Stimulated activated CD4-positive, alpha-beta T cell treated with anti-CD3 and anti-CD28 coated beads, Interleukin-12 subunit alpha, Interleukin-12 subunit beta, amount 100 ng/mL, for 24 hours (primary cell): ENCODE data around the gene FUOM.

Source experiments
- DNase-seq, 2 experiments: peaks; one replicate each; pipeline ENCODE4 v3.0.0-alpha.2; 2020; ENCODE audit warnings: low read depth in 2 of 2

The FUOM gene, protein sequence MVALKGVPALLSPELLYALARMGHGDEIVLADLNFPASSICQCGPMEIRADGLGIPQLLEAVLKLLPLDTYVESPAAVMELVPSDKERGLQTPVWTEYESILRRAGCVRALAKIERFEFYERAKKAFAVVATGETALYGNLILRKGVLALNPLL

GRCh38 chr10:133357285-133358161 lies at the start of gene FUOM:
TSS of gene FUOM (minus strand) at chr10:133358019. CDS start at chr10:133358007, 12 bp downstream.
- DNase-seq = peak; percentile 56 to 64

DNA sequence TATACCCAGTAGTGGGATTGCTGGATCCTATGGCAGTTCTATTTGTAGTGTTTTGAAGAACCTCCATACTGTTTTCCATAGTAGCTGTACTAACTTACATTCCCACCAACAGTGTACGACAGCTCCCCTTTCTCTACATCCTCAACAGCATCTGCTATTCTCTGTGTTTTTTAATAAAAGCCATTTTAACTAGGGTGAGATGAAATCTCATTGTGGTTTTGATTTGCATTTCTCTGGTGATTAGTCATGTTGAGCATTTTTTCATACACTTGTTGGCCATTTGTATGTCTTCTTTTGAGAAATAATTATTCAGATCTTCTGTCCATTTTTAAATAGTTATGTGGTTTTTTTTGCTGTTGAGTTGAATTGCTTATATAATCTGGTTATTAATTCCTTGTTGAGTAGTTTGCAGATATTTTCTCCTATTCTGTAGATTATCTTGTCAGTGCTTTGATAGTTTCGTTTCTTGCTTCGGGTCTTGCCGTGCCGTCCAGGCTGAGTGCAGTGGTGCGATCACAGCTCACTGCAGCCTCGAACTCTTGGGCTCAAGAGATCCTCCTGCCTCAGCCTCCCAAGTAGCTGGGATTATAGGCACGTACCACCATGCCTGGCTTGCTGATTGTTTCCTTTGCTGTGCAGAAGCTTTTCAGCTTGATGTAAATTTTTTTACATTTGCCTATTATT lies 48.2 kb upstream of the FUOM start:
- DNase-seq = no peak

DNA sequence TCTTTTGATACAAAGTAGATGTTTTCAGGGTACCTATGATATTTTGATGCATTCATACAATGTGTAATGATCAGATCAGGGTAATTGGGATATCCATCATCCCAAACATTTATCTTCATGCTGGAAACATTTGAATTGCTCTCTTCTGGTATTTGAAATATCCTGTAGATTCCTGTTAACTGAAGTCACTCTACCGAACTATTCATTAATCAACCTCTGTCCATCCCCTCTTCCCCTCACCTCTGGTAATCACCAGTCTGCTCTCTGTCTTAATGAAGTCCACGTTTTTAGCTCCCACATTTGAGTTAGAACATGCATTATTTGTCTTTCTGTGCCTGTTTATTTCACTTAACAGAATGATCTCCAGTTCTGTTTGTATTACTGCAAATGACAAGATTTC lies 47.5 kb upstream of the FUOM start:
- DNase-seq = no peak

DNA sequence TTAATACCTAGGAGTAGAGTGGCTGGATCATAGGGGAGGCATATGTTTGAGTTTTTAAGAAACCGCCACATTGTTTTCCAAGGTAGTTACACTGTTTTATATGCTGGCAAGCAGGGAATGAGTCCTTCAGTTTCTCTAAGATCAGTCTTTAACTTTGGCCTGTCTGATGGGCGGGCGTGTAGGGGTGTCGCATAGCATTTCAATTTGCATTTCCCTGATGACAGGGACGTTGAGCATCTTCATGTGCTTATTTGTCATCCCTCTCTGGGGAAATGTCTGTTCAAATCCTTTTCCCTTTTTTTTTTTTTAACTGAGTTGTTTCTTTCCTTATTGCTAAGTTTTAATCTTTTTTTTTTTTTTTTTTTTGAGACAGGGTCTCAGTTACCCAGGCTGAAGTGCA lies 46.0 kb upstream of the FUOM start:
- DNase-seq = no peak

DNA sequence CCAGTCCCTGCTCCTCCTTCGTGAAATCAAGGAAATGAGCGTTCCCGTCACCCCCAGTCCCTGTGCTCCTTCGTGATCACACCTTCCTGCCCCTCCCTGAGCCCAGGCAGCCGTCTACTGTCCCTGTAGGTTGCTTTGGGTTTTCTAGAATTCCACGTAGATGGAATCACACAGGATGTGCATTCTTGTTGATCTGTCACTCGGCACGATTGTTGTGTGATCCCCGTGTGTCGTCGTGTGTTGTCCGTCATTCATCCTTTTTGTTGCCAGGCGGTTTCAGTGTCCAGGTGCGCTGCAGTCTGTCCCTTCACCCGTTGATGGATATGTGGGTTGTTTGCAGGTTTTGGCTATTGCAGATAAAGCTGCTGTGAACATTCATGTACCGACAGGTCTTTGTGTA lies 45.5 kb upstream of the FUOM start:
- no peak for DNase-seq

- DNase-seq = no peak
Measured at GRCh38 chr10:133401981-133402725, 44.3 kb upstream of the FUOM start.

DNA sequence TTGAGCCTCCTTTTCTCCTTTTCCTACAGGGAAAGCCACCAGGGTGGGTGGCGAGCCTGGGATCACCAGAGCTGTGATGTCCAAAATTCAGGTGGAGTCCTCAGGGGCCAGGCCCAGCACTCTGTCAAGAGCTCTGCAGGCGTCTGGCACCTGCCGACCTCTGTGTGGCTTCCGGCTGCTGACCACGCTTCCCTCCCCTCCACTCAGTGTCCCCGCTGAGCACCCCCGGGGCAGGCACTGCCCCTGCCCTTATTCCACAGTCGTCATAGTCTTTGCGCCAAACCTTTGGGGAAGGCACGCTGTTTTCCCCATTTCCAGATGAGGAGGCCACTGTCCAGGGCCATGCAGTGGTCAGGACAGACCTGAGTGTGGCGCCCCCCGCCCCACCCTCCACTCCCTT lies 43.7 kb upstream of the FUOM start:
- DNase-seq = no peak

GRCh38 chr10:133400624-133401424 lies 43.0 kb upstream of the FUOM start:
- DNase-seq = no peak

DNA sequence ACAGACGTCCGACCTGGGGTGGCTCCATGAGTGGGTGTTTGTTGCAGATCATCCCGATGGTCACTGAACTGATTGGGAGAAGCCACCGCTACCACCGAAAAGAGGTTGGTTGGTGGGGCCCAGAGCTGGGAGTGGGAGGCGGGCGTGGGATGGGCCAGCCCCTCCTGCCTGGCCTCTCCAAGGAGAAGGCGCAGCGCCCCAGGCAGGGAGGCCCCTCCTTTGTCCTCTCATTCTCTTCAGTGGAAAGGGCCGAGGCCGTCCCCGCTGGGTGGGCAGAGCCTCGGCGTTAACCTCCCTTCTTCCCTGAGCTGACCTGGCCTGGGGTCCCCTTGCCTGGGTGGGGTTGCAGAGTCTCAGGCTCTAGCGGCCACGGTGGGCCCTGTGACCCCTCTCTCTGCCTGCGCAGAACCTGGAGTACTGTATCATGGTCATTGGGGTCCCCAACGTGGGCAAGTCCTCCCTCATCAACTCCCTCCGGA lies 41.3 kb upstream of the FUOM start:
- DNase-seq = no peak

DNA sequence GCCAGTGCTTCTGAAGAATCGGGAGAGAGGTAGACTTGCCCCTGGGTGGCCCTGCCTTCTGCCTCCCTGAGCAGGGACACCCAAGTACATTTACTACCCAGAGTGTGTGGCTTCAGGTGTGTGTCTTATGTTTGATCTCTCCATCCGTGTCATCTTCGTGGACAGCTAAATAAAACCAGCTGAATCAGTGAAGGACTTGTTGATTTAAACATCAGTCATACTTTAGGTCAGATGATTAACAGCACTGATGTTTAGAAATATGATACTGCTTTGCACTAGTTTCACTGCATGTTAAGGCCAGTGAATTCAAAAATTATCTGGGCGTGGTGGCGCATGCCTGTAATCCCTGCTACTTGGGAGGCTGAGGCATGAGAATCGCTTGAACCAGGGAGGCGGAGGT lies 40.1 kb upstream of the FUOM start:
- DNase-seq = no peak

DNA sequence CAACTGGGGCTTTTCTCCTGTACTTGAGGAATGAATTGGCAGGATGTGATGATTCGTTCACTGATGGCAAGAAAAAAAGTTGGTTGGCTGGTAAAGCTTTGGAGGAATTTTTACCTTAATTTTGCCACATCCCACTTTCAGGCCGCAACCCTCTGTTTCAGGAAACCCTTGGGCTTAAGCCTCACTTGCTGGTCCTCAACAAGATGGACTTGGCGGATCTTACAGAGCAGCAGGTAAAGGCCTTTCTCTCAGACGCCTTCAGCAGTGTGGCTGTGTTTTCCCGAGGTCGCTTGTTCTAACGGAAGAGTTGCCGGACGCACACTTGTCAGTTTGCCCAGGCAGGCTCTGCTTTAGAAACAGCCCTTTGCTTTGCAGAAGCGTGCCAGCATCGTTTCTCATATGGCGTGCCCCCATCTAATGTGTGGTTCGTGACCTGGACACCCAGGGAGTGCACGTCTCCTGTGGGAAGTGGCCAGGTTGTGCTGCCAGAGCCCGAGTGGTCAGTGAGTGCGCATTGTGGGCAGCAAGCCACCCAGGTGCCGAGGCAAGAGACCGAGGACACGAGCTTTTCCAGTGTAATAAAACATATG lies 38.3 kb upstream of the FUOM start:
- no peak for DNase-seq

GRCh38 chr10:133394801-133395221 lies 37.0 kb upstream of the FUOM start:
- DNase-seq = no peak

GRCh38 chr10:133394064-133394663 lies 36.3 kb upstream of the FUOM start, which contains the start of gene MTG1:
TSS of gene MTG1 (plus strand) at chr10:133394157. CDS start at chr10:133394221, 64 bp downstream.
- DNase-seq = peak; percentile 90 to 93

GRCh38 chr10:133393401-133394063 lies 35.7 kb upstream of the FUOM start:
- no peak for DNase-seq

DNA sequence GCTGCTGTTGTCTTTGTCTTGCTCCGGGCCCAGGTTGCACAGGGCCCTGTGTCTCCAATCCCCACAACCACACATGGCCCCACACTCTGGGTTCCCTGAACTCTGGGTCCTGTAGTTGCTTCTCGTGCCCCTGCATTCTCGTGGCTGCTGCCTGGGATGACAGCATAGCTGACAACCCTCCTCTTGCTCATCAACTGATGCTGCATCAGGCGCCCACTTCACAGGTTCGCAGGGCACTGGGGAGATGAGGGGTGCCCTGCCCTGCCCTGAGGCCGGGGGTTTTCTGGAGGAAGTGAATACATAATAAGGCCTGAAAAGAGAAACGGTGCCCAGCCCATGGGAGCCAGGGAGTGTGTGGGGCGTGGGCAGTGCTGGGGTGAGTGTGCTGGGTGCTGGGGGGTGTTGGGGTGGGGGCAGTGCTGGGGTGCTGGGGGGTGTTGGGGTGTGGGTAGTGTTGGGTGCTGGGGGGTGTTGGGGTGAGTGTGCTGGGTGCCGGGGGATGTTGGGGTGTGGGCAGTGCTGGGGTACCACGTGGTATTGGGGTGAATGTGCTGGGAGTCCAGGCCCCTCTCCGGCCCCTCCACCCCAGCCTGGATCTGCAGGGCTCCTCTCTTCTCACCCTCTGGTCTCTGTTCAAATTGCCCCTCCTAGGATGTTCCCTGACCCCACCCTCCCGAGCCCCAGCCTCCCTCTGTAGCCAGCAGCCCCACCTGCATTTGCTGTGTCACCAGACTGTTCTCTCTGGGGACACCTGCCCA lies 34.1 kb upstream of the FUOM start:
- DNase-seq = no peak

DNA sequence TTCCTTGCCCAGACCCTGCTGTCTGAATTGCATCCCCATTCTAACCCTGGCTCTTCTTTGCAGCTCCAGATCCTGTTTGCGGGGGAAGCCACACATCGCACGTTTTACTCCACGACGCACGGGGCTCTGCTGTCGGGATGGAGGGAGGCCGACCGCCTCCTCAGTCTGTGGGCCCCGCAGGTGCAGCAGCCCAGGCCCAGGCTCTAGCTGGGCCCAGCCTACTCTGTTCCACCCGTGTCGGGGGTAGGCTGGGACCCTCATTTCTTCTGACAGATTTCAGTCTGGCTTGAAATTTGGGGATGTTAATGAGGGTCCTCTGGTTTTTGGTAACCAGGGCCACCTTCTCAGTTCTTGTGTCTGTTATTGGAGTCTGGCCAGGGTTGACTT lies 33.4 kb upstream of the FUOM start:
- no peak for DNase-seq

DNA sequence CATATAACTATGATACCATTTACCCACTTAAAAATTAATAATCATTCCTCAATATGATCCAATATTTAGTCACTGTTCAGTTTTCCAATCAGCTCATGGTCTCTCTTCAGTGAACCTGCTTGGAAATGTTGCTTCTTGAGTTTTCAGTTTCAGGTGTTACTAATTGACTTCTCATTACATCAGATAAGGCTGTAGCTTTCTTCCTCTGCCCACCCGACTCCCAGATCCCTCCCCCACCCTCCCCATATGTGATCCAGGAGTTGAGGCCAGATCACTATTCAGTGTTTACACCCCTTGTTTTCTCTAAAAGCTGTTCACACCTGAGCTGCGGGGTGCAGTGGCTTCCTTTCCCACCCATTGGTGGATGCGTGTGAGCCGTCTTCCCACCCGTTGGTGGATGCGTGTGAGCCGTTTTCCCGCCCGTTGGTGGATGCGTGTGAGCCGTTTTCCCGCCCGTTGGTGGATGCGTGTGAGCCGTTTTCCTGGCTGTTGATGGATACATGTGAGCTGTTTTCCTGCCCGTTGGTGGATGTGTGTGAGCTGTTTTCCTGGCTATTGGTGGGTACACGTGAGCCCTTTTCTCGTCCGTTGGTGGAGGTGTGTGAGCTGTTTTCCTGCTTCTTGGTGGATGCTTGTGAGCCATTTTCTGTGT lies 32.9 kb upstream of the FUOM start:
- no peak for DNase-seq
